Suprapubic skin (tissue), 4 donors: ENCODE data around the gene MOCOS.

Source experiments
- CTCF ChIP-seq, 2 donors: fragments of 200-600 bp in 1 of 2; fragments of 450-650 bp in 1 of 2; sonication (generic) in 1 of 2; IDR thresholded peaks; one replicate each; pipeline ENCODE4 v1.5.1; 2016 to 2019; ENCODE audit warnings: antibody characterized with exemption in 2 of 2, mild to moderate bottlenecking in 1 of 2, moderate library complexity in 1 of 2
- EP300 ChIP-seq: sonication (generic); formaldehyde crosslinking; IDR thresholded peaks from one replicate; pipeline ENCODE4 v1.6.1; 2017; ENCODE audit warnings: antibody characterized with exemption
- POLR2A ChIP-seq, 2 donors: fragments of 450-650 bp; IDR thresholded peaks; one replicate each; pipeline ENCODE4 v1.6.1; 2017; ENCODE audit warnings: antibody characterized with exemption in 2 of 2, mild to moderate bottlenecking in 2 of 2, moderate library complexity in 2 of 2
- POLR2AphosphoS5 ChIP-seq, 3 donors: sonication (generic); formaldehyde crosslinking; IDR thresholded peaks; one replicate each; pipeline ENCODE4 v1.6.1; 2017; ENCODE audit warnings: antibody characterized with exemption in 3 of 3

- no peak for TF ChIP-seq CTCF (IDR thresholded peaks at IDR 0.05)
- no peak for TF ChIP-seq EP300
- TF ChIP-seq POLR2A (IDR thresholded peaks at IDR 0.05) = no peak
- TF ChIP-seq POLR2AphosphoS5 (IDR thresholded peaks at IDR 0.05) = no peak
These were observed 5.9 kb upstream of the MOCOS start for GRCh38 chr18:36181441-36181840.
